HUES64 (cell line): ENCODE measurements around the gene CITED1. TPM values are rescaled to one million over a fixed set of nuclear protein-coding genes. Genes with fewer than 3 reads are reported as not detected.

ENCODE experiments used
- H3K27ac ChIP-seq: 2 replicates; pipeline ENCODE4 v1.7.0; 2013; ENCODE audit warnings: low read depth, low read length, inconsistent platforms
- H3K27me3 ChIP-seq: 2 replicates; pipeline ENCODE4 v1.6.1; 2013; ENCODE audit warnings: mild to moderate bottlenecking, low read length; ENCODE audit not compliant: insufficient read depth
- H3K36me3 ChIP-seq: 2 replicates; pipeline ENCODE4 v1.6.1; 2013; ENCODE audit warnings: mild to moderate bottlenecking, low read length; ENCODE audit not compliant: insufficient read depth
- H3K4me1 ChIP-seq: 2 replicates; pipeline ENCODE4 v1.6.1; 2013; ENCODE audit warnings: mild to moderate bottlenecking, low read length, moderate library complexity; ENCODE audit not compliant: insufficient read depth
- H3K4me3 ChIP-seq: 2 replicates; pipeline ENCODE4 v1.5.1; 2013; ENCODE audit warnings: mild to moderate bottlenecking, low read length, moderate library complexity
- H3K9ac ChIP-seq: 2 replicates; pipeline ENCODE4 v1.6.1; 2013; ENCODE audit warnings: mild to moderate bottlenecking, low read depth, low read length
- H3K9me3 ChIP-seq: 2 replicates; pipeline ENCODE4 v1.6.1; 2013; ENCODE audit warnings: low read depth, low read length; ENCODE audit not compliant: insufficient read depth
- WGBS: fragments of 150-250, 120-280 bp; methylation state at CpG from one replicate; pipeline ENCODE4 v1.1.7; 2013; ENCODE audit warnings: missing lambda C conversion rate; 5-methylcytosine and 5-hydroxymethylcytosine counted together
- polyA plus RNA-seq, 2 experiments: library from polyadenylated mRNA; stranded (reverse); fragments of 50-300 nt; gene quantifications; one replicate each; pipeline ENCODE4 v1.2.3, GENCODE V29; 2013

Gene CITED1, protein sequence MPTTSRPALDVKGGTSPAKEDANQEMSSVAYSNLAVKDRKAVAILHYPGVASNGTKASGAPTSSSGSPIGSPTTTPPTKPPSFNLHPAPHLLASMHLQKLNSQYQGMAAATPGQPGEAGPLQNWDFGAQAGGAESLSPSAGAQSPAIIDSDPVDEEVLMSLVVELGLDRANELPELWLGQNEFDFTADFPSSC
- 1.4 TPM for polyA plus RNA-seq (2013, experiment 1 of 2)
- polyA plus RNA-seq (2013, experiment 2 of 2) = 2.9 TPM

DNA sequence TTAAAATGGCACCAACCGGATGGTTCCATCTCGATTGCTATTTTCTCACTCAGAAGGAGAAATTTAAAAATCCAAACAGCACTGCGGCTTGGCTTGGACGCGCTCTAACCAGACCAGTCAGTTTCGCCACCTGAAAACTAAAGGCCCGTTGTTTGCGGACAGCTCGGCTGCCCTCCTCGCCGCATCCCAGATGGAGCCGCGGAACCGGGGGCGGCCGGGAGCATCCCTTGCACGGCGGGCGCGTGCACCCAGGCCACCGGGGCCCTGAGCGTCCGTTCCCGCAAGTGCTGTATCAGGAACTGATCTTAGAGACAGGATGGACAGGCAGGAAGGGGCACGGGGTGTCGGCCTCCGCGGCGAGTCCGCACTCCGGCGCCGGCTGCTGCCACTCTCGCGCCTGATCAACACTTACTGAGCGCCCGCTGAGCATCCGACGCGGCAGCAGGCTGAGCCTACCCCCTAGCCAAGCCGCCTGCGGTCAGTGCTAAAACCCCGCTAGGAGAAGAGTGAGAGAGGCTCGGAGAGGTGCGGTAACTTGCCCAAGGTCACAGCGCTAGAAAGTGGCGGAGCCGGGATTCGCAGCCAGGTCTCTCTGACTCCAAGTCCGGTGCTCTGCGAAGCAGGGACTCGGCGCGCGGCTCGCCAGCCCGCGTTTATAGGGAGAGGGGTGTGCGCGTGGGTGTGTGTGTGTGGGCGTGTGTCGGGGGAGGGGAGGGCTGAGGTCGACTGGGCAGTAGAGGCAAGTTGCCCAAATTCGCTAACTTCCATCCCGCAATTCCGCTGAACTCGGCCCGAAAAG, at the start of gene CITED1:
CITED1 (minus strand) TSS at position 629 of the 799 bp plus-strand sequence. CDS start 3,045 bp downstream, outside the sequence.
- peaks cover 85% of the 10 kb centered on the region for H3K27me3 ChIP-seq
- no peaks in the 10 kb centered on the region for H3K36me3 ChIP-seq
- no peaks in the 10 kb centered on the region for H3K4me1 ChIP-seq
- under 1% methylated on average over 67 of the region's 68 CpGs for WGBS
- H3K4me3 ChIP-seq = peak within 1 kb of the TSS; percentile 48
- H3K27ac ChIP-seq = no peak within 1 kb of the TSS
- H3K9ac ChIP-seq = no peak within 1 kb of the TSS
- H3K9me3 ChIP-seq = no peaks in the 10 kb centered on the region

DNA sequence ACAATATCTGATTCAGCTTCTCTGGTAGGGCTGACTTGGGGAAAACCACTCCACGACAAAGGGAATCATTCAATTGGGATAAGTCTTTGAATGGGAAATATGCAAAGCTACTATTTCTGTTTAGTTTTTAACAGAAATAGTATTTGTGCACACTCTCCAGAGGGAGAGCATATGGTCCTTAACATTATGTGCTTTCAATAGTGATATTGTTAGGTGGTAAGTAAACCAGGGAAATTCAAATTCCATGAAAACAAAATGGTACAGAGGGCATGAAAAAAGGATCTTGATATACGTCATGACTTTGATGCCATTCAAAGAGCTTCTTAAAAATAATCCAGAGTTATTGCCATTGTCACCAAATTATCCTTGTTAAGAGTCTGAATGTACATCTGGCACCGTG, 47.1 kb upstream of the CITED1 start:
- Histone ChIP-seq H3K9ac (no peak overlapping the region), H3K4me3 (no peak overlapping the region), H3K9me3 (no peaks in the 10 kb centered on the region), H3K27me3 (no peaks in the 10 kb centered on the region), H3K4me1 (peaks cover 4% of the 10 kb centered on the region; the same call in 1 of the 2 replicates), H3K36me3 (no peaks in the 10 kb centered on the region), H3K27ac (no peak overlapping the region)
- 91% methylated on average over 3 of the region's 3 CpGs for WGBS

DNA sequence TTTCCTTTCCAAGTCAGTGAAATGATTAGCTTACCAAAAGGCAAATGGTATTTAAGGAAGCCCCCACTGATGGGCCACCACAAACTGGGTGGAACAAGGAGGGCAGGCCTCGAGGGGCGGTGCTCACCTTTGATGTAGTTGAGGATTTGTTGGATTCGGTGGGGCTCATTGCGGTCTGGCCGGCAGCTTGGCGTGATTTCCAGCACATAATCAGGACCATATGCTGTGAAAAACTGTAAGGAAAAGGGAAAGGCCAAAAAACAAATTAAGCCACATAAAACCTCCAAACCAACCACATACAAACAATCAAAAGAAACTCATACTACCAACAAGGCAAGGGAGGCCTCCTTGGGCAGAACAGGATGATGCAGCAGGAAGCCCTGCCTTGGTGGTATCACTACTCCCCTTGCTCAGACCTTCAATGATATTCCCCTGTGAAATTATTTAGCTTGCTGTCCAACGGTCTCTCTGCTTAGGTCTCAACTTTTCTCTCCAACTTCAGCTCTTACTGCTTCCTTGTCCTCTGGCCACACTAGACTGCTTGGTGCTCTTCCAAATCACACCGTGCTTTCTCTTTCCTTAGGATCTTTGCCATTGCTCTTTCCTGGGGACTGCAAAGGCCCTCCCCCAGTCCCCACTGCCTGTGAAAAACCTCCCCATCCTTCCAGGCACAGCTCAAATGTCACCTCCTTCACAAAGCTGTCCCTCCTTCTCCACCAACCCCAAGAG, 46.1 kb upstream of the CITED1 start:
- peaks cover 6% of the 10 kb centered on the region; the same call in 1 of the 2 replicates for H3K4me1 ChIP-seq
- 97% methylated on average over 8 of the region's 8 CpGs for whole genome bisulfite sequencing
- H3K27ac ChIP-seq = no peak overlapping the region
- H3K4me3 ChIP-seq = no peak overlapping the region
- H3K27me3 ChIP-seq = no peaks in the 10 kb centered on the region
- H3K36me3 ChIP-seq = no peaks in the 10 kb centered on the region
- H3K9ac ChIP-seq = no peak overlapping the region
- H3K9me3 ChIP-seq = no peaks in the 10 kb centered on the region

DNA sequence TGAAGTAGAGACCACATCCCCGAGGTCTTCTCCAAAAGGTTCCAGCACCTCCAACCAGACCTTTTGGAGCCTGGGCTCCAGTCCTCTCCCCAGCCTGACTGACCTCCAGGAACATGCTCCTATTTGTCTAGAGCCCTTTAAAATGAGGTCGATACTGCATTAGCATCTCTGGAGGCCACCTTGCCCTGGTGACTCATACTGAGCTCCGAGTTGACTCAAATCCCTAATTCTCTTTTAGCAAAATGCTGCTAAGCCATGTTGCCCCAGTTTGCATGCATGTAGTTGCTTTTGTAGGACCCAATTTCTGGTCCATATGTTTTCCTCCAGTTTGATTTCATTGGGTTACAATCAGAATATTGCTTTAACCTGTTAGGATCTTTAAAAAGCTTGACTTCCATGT, 43.5 kb upstream of the CITED1 start:
- Histone ChIP-seq H3K27me3 (no peaks in the 10 kb centered on the region), H3K27ac (no peak overlapping the region), H3K4me3 (no peak overlapping the region), H3K4me1 (peaks cover 13% of the 10 kb centered on the region), H3K36me3 (no peaks in the 10 kb centered on the region), H3K9me3 (no peaks in the 10 kb centered on the region), H3K9ac (no peak overlapping the region)
- 74% methylated on average over 3 of the region's 3 CpGs for WGBS

DNA sequence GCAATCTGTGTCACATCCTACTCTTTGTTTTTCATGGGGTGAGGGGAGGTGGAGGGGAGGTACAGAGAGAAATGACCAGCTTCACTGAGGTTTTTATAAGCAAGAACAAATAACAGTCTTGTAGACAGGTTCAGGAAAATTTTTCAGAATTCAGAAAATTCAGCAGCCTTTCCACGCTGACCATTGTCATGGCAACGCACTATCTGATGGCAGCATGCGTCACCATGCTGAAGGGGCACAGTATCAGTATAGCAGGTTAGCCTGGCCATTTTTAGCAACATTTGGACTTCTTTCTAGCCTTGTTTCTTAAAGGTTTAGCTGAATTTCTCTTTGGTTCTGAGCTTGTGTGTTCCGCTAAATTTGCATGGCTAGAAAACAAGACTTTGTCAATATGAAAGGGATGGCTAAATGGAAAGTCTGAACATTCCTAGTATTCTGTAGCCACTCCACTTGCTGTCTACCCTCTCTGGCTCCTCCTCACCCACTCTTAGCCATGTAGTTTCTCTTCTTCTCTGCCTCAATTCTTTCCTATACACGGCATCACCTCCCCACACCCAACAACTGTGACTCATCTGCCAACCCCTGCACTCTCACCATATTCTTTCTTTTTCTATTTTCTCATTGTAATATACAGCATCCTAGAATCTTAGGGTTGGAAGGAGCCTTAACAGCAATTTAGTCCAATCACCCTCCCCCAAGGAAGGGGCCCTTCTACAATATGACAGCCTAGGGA, 42.7 kb upstream of the CITED1 start:
- no peaks in the 10 kb centered on the region for H3K36me3 ChIP-seq
- H3K27ac ChIP-seq = no peak overlapping the region
- H3K9me3 ChIP-seq = no peaks in the 10 kb centered on the region
- no peaks in the 10 kb centered on the region for H3K27me3 ChIP-seq
- no peak overlapping the region for H3K9ac ChIP-seq
- peaks cover 13% of the 10 kb centered on the region for H3K4me1 ChIP-seq
- H3K4me3 ChIP-seq = no peak overlapping the region
- 93% methylated on average over 5 of the region's 5 CpGs for WGBS

DNA sequence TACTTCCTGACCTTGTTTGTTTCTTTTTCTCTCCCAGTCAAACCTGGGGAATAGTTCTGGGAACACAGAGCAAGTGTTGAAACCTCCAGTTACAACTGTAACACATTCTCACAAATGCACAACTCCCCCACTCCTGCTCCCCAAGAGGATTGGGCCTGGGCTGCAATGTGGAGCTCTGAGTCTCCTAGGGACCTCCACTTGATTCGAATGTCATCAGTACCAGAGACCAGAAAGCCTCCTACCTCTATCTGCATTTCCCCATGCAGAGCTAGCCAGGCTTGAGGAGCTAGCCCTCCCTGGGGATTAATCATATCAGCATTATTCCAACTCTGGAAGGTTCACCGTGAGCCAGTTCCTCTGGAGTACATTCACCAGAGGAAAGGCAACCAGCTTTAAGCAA, 41.7 kb upstream of the CITED1 start:
- Histone ChIP-seq H3K9me3 (no peaks in the 10 kb centered on the region), H3K9ac (no peak overlapping the region), H3K4me1 (peaks cover 13% of the 10 kb centered on the region), H3K36me3 (no peaks in the 10 kb centered on the region), H3K27ac (no peak overlapping the region), H3K4me3 (no peak overlapping the region), H3K27me3 (no peaks in the 10 kb centered on the region)
- WGBS = 84% methylated on average over 2 of the region's 2 CpGs

DNA sequence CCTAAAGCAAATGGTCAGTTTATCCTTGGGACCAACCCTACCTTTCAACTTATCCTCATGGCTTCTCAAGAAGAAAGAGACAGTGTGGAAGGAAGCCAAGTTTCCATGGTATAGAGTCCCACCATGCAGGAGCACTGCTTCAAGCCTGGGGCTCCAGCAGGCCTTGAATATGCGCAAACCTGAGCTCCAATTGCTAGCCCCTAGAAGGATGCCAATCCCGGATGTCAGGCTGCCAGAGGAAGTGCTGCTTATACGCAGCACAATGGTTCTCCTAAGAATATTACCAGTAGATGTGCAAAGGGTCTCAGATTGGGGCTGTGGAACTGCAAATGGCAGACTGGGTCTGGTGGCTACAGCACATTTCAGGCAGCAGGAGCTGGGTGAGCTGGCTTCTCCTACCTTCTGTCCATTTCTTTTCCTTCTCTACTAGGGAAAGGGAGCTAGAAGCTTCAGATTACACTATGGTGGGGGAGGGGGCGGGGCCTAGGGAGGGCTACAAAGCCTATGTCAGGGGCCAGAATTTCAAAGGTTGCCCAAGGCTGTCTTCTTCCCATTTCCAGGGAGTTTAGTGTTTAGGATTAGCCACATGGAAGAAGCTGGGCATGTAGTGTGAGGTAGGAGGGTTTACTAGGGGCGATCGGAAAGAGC, 40.7 kb upstream of the CITED1 start:
- peaks cover 13% of the 10 kb centered on the region for H3K4me1 ChIP-seq
- H3K9ac ChIP-seq = no peak overlapping the region
- H3K27me3 ChIP-seq = no peaks in the 10 kb centered on the region
- H3K9me3 ChIP-seq = no peaks in the 10 kb centered on the region
- H3K4me3 ChIP-seq = 0 out of 2 replicates have a peak overlapping the region, but pooled peaks have one; percentile 13
- WGBS = 68% methylated on average over 5 of the region's 6 CpGs
- peak overlapping the region; percentile 18 for H3K27ac ChIP-seq
- H3K36me3 ChIP-seq = no peaks in the 10 kb centered on the region

DNA sequence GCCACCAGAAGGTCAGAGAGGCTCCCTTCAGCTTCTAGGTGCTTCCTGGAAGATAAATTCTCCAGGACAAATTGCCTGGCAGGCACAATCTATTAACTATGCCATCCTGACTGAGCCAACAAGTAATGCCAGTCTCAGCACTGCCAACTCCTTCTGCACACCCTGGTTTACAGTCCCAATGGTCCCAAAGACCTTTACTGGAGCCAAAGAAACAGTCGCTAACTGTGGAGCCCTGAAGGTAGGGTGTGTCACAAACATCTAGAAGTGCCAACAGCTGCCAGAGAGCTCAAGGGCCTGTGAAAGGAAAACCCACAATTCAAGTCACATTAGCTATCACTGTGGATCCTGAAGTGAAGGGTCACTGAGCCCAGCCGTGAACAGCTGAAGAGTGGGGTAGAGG, 34.9 kb upstream of the CITED1 start:
- Histone ChIP-seq H3K4me1 (no peaks in the 10 kb centered on the region), H3K9me3 (no peaks in the 10 kb centered on the region), H3K4me3 (no peak overlapping the region), H3K36me3 (no peaks in the 10 kb centered on the region), H3K9ac (no peak overlapping the region), H3K27me3 (no peaks in the 10 kb centered on the region), H3K27ac (no peak overlapping the region)
- 94% methylated on average over 2 of the region's 2 CpGs for WGBS

DNA sequence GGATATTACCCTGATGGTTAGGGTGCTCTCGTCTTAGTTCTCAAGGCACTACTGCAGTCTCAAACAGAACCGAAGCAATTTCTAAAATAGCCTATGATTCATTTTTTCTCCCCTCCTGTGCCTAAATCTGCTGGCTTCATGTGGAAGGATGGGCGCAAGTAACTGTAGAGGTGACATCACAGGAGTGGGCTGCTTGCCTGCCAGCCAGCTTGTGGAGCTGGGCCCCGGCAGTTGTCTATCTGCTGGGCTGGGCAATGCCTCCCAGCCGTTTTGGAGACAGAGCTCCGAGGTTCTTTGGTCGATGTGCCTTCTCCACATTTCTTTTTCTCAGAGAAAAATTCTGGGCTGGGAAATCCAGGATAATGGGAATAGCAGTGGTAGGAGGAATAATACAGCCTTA, 34.3 kb upstream of the CITED1 start:
- Histone ChIP-seq H3K27ac (no peak overlapping the region), H3K4me1 (no peaks in the 10 kb centered on the region), H3K9me3 (no peaks in the 10 kb centered on the region), H3K9ac (no peak overlapping the region), H3K36me3 (no peaks in the 10 kb centered on the region), H3K4me3 (no peak overlapping the region), H3K27me3 (no peaks in the 10 kb centered on the region)
- 92% methylated on average over 6 of the region's 7 CpGs for WGBS

DNA sequence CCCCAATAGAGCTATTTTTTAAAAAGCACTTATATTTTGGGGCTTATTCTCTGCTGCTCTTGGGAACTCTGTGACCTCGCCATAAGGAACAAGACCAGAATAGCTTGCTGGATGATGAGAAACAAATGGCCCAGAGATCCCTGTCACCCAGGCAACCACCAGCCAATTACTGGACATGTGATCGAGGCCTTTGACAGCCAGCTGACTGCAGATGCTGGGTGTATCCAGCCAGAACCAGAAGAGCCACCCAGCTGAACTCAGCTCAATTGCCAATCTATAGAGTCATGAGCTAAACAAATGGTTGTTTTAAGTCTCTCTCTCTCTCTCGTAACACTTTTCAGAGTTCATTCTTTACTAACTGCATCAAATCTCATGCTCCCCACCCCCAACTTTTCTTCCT, 24.4 kb upstream of the CITED1 start:
- Histone ChIP-seq H3K36me3 (no peaks in the 10 kb centered on the region), H3K4me1 (peaks cover 4% of the 10 kb centered on the region), H3K27ac (no peak overlapping the region), H3K9me3 (no peaks in the 10 kb centered on the region), H3K4me3 (no peak overlapping the region), H3K9ac (no peak overlapping the region), H3K27me3 (no peaks in the 10 kb centered on the region)
- WGBS = 94% methylated on average over 3 of the region's 3 CpGs
